VCaP (cell line): ENCODE data around the gene PYGM.

Experiments
- H3K27ac ChIP-seq: fragments of 450-650 bp; 2 replicates; pipeline ENCODE4 v1.5.1; 2017
- TF ChIP-seq, protein P1 (sequence below): fragments of 450-650 bp; conservative IDR thresholded peaks from 2 replicates; pipeline ENCODE4 v1.5.1; 2017; ENCODE audit warnings: mild to moderate bottlenecking, moderate library complexity

The PYGM gene

GRCh38 chr11:64764753-64765152 is 5.0 kb upstream of the PYGM start:
- H3K27ac ChIP-seq = peak overlapping the region; percentile 36; the same call in 1 of the 2 replicates
- TF ChIP-seq, protein P1, sequence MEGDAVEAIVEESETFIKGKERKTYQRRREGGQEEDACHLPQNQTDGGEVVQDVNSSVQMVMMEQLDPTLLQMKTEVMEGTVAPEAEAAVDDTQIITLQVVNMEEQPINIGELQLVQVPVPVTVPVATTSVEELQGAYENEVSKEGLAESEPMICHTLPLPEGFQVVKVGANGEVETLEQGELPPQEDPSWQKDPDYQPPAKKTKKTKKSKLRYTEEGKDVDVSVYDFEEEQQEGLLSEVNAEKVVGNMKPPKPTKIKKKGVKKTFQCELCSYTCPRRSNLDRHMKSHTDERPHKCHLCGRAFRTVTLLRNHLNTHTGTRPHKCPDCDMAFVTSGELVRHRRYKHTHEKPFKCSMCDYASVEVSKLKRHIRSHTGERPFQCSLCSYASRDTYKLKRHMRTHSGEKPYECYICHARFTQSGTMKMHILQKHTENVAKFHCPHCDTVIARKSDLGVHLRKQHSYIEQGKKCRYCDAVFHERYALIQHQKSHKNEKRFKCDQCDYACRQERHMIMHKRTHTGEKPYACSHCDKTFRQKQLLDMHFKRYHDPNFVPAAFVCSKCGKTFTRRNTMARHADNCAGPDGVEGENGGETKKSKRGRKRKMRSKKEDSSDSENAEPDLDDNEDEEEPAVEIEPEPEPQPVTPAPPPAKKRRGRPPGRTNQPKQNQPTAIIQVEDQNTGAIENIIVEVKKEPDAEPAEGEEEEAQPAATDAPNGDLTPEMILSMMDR = no peak

DNA sequence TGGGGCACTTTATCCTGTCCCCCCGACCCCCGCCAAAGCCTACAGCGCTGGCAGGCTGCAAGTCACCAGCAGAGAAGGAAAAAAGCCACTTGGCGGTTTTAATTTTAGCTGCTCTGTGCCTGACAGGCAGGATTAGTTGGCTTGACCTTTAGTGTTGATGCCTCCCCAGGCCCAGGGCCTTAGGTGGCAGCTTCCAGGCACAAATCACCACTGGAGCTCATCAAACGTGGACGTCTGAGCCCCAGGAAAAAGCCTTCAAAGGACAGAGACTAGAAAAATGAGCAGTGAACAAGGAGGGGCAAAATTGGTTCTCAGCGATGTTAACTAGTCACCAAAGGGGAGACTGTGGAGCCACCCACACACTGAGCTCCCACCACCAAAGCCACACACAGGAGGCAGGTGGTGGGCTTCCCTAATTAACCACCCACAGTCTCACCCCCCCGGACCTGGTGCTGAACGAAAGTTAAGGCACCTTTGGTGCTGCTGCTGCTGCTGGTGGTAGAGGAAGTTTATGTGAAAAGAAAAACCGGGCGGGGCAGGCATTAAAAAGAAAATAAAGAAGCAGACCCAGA is 4.4 kb upstream of the PYGM start:
- H3K27ac ChIP-seq = peak overlapping the region; percentile 36
- TF ChIP-seq, protein P1 = no peak

DNA sequence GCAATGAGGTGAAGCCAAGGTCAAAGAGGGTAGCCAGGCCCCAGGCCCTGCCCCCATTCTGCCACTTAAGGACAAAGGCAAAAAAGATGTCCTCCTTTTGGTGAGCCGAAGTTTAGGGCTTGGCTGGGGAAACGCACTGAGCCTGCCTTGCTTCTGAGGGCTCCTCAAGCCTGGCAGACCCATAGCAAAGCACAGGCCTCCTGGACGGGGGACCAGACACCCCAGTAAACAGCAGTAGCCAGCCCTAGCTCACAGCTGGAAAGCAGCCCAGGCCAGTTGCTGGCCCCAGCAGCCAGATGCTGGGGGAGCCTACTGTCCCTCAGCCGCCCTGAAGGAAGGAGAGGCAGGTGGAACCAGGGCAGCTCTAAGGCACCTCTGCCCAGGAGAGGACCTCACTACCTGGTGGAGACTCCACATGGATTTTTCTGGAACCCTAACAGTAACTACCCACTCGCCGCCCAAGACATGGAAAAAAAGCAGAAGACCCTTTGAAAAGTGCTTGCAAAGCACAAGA is 3.8 kb upstream of the PYGM start:
- H3K27ac ChIP-seq = peak overlapping the region; percentile 36

DNA sequence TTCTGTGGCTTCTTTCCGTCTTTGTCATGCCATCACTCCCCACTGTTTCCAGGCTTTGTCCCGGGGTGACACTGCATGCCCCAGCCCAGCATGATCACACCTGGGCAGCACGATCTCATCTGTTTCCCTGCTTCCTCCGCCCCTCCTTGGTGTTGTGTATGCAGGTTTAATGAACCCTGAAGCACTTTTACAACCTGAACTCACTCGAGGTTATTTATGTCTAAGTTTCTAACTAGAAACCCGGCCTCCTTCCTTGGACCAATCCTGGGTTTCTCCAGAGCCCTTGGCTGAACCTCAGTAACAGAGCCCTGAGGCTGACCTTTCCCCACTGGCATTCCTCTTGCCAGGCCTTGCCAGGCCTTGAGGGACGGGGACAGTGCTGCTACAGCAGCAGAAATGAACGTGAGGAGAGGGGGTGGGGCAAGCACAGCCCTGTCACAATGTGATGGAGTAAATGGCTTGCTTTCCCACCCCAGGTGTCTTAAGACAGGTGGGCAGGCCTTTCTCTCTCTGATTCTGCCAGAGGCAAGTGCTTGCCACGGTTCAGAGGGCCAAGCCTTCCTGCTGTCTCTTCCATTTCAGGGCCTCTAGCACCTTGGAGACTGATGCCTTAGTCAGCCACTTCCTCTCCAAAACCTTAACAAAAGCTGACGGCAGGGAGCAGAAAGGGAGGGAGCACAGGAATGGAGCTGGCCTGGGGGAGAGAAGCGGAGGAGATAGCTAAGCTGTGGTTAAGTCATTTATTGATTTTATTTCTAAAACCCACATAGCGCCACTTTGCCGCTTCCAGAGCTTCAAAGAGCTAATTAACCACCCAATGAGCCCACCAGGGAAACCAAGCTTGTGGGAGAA is 3.1 kb upstream of the PYGM start:
- peak overlapping the region; percentile 36 for H3K27ac ChIP-seq
- TF ChIP-seq, protein P1 = no peak

More for the DNA sequence above, 3.8 kb upstream of the PYGM start:
- TF ChIP-seq, protein P1 = no peak

- H3K27ac ChIP-seq = peak overlapping the region; percentile 36
- TF ChIP-seq, protein P1 = no peak
These were observed 2.5 kb upstream of the PYGM start for GRCh38 chr11:64762277-64762673.

DNA sequence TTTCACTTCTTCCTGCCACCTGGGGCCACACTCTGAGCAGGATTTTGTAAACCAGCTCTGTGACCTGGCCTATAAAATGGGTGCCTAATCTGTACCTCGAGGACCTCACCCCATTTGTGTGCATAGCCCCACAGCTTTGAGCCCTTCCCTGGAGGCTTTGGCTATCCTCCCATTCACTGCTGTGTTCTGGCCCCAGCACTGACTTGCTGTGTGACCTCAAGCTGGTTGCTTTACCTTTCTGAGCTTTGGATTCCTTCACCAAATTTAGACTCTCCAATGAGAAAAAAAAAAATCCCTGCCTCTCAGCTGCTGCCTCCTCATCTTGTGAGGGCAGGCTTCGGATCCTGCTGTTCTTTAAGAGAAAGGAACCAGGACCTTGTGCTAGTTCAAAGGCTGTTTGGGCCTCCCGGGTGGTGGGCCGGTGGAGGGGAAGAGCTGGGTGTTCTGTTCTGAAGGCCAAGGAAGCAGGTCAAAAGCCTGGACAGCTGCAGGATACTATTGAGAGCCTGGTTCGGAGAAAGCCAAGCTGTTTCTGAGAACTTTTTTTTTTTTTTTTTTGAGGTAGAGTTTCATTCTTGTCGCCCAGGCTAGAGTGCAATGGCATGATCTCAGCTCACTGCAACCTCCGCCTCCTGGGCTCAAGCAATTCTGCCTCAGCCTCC is 1.1 kb upstream of the PYGM start:
- peak overlapping the region; percentile 36; the same call in 1 of the 2 replicates for H3K27ac ChIP-seq
- TF ChIP-seq, protein P1 = no peak
